ENCODE results near the gene LRRC4. TPM values are rescaled to one million over a fixed set of nuclear protein-coding genes. Genes with fewer than 3 reads are reported as not detected.

The LRRC4 gene
- polyA plus RNA-seq, 1 of the 3 experiments (the other 2 are of a cell fraction): 0.44 TPM

DNA sequence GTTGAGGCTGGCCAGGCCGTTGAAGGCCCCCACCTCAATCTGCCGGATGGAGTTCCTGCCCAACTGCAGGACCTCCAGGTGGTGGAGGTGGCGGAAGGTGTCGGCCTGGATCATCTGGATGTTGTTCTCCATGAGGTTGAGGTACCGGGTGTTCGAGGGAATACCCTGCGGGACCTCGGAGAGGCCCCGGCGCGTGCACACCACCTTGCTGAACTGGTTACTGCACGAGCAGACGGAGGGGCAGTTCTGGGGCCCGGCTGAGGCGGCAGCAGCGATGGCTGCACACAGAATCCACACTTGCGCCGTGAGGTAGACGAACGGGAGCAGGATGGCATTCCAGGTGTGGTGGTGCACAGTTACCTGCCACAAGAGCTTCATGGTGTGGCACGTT lies 979 bp downstream of the LRRC4 start:
- H3K9ac ChIP-seq: no peak overlapping the region
- no peaks in the 10 kb centered on the region for H3K9me2 ChIP-seq
- peaks cover 0 to 18% of the 10 kb centered on the region in 2 experiments for H3K36me3 ChIP-seq (replicated peaks in 1 of 2; ENCODE audit: control insufficient read depth in 1 of 2, insufficient read depth in 2 of 2, low read length in 1 of 2)
- no peak overlapping the region for H3K4me2 ChIP-seq
- POLR2A ChIA-PET: interaction anchor here (1.0 kb wide), 1 partner anchor 36 kb away, joined by 3 read pairs; no protein-coding TSS in a partner anchor
- H3K27ac ChIP-seq (ENCODE audit: low read depth in 2 of 2, low read length in 1 of 2): no peak overlapping the region
- no peaks in the 10 kb centered on the region for H3F3A ChIP-seq (replicated peaks; ENCODE audit: insufficient read depth)
- CTCF ChIA-PET: interaction anchor here (0.6 to 3.5 kb wide), 14 partner anchors 9 to 323 kb away, joined by 3 to 21 read pairs (median 5); no protein-coding TSS in a partner anchor
- H2AFZ ChIP-seq (ENCODE audit: low read depth): no peak overlapping the region
- TF ChIP-seq FOSL2 (IDR thresholded peaks at IDR 0.05; ENCODE audit: borderline replicate concordance, low read depth) (no peak), RXRA (IDR thresholded peaks at IDR 0.05; ENCODE audit: borderline replicate concordance, low read depth) (no peak), TAF1 (IDR thresholded peaks at IDR 0.05; ENCODE audit: borderline replicate concordance, low read depth, low read length) (no peak), SIN3A (IDR thresholded peaks at IDR 0.05; ENCODE audit: borderline replicate concordance, low read depth, low read length) (no peak), ELF1 (IDR thresholded peaks at IDR 0.05) (no peak), GATA2 (CRISPR knock-in tag; IDR thresholded peaks at IDR 0.05) (no peak), GABPA (IDR thresholded peaks at IDR 0.05; ENCODE audit: low read depth) (no peak), TEAD4 (IDR thresholded peaks at IDR 0.05; ENCODE audit: borderline replicate concordance, insufficient read depth) (no peak)
- TF ChIP-seq, protein P1, sequence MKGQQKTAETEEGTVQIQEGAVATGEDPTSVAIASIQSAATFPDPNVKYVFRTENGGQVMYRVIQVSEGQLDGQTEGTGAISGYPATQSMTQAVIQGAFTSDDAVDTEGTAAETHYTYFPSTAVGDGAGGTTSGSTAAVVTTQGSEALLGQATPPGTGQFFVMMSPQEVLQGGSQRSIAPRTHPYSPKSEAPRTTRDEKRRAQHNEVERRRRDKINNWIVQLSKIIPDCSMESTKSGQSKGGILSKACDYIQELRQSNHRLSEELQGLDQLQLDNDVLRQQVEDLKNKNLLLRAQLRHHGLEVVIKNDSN (IDR thresholded peaks at IDR 0.05; ENCODE audit: borderline replicate concordance, low read depth): no peak
- TF ChIP-seq, protein P2, sequence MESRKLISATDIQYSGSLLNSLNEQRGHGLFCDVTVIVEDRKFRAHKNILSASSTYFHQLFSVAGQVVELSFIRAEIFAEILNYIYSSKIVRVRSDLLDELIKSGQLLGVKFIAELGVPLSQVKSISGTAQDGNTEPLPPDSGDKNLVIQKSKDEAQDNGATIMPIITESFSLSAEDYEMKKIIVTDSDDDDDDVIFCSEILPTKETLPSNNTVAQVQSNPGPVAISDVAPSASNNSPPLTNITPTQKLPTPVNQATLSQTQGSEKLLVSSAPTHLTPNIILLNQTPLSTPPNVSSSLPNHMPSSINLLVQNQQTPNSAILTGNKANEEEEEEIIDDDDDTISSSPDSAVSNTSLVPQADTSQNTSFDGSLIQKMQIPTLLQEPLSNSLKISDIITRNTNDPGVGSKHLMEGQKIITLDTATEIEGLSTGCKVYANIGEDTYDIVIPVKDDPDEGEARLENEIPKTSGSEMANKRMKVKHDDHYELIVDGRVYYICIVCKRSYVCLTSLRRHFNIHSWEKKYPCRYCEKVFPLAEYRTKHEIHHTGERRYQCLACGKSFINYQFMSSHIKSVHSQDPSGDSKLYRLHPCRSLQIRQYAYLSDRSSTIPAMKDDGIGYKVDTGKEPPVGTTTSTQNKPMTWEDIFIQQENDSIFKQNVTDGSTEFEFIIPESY (IDR thresholded peaks at IDR 0.05; ENCODE audit: borderline replicate concordance, low read depth): no peak
- TF ChIP-seq, protein P3, sequence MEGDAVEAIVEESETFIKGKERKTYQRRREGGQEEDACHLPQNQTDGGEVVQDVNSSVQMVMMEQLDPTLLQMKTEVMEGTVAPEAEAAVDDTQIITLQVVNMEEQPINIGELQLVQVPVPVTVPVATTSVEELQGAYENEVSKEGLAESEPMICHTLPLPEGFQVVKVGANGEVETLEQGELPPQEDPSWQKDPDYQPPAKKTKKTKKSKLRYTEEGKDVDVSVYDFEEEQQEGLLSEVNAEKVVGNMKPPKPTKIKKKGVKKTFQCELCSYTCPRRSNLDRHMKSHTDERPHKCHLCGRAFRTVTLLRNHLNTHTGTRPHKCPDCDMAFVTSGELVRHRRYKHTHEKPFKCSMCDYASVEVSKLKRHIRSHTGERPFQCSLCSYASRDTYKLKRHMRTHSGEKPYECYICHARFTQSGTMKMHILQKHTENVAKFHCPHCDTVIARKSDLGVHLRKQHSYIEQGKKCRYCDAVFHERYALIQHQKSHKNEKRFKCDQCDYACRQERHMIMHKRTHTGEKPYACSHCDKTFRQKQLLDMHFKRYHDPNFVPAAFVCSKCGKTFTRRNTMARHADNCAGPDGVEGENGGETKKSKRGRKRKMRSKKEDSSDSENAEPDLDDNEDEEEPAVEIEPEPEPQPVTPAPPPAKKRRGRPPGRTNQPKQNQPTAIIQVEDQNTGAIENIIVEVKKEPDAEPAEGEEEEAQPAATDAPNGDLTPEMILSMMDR (IDR thresholded peaks at IDR 0.05): no peak
- TF ChIP-seq, protein P4, sequence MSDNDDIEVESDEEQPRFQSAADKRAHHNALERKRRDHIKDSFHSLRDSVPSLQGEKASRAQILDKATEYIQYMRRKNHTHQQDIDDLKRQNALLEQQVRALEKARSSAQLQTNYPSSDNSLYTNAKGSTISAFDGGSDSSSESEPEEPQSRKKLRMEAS (IDR thresholded peaks at IDR 0.05; ENCODE audit: low read depth): no peak
- no peak overlapping the region for H3K4me3 ChIP-seq (ENCODE audit: low read depth in 2 of 2, low read length in 1 of 2)
- H3K4me1 ChIP-seq (ENCODE audit: control insufficient read depth in 1 of 2, insufficient read depth in 2 of 2, low read depth in 1 of 2, low read length in 1 of 2): peaks cover 4 to 33% of the 10 kb centered on the region in 2 experiments; a peak in 2 of 4 replicates
- H4K20me1 ChIP-seq (ENCODE audit: insufficient read depth): peaks cover 76% of the 10 kb centered on the region
- H3K79me2 ChIP-seq (ENCODE audit: insufficient read depth): peaks cover 9% of the 10 kb centered on the region; the same call in 1 of the 2 replicates
- no peak for DNase-seq
- no peaks in the 10 kb centered on the region for H3K27me3 ChIP-seq (ENCODE audit: insufficient read depth)
- no peaks in the 10 kb centered on the region for H3K9me3 ChIP-seq
- WGBS (ENCODE audit: low lambda C conversion rate): 96% methylated on average over 21 of the region's 21 CpGs
